HG02870 (cell line): ENCODE measurements around the gene RASD1.

ENCODE experiments used
- ATAC-seq: cut with Tn5 transposase; IDR thresholded peaks from one replicate; pipeline ENCODE4 v1.9.1; 2021; ENCODE audit warnings: mild to moderate bottlenecking, moderate library complexity; ENCODE audit not compliant: unreplicated experiment

RASD1 gene

DNA sequence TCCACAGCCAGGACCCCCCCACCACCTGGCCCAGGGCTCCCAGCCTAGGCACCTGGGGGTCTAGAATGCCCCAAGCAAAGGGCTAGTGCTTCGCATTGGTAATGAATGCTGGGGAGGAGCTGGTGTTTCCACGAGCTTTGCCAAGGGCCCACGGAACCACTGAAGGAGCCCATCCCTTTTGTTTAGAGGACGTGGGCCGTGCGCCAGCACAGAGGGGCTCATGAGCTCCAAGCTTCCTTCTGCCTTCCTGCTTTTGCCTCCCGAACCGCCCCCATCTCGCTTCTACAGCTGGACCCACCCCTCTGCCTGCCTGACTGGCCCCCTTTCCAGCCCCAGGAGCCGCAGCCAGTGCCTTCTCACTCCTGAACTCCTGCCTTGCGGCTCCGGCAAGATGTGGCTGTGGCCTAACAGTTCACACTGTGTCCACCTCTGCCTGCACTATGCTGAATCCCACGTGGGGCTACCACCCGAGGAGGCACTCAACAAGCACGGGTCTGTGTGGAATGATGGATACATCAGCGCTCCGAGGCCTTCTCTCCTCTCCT lies 31.8 kb upstream of the RASD1 start:
- ATAC-seq, result no peak

GRCh38 chr17:17527534-17527933 lies 31.3 kb upstream of the RASD1 start:
- ATAC-seq, result no peak

- ATAC-seq, result no peak
Observed at GRCh38 chr17:17526369-17526768, 30.2 kb upstream of the RASD1 start.

DNA sequence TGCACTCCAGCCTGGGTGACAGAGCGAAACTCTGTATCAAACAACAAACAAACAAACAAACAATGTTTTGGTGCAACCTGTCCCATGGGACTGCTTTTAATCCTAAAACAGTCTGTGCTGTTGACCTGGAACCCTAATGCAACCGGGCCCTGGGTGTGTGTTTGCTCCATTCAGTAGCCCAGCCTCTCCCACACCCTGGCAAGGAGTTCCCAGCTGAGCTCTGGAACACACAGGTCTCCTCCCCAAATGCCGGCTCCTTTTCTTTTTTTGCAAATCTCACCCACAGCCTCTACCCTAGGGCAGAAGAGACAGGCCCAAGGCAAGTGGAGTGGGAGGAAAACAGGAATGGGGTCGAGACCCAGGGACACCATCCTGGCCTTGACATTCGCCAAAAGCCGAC lies 29.8 kb upstream of the RASD1 start:
- ATAC-seq, result no peak

- no peak for ATAC-seq
Observed at GRCh38 chr17:17525311-17525710, 29.1 kb upstream of the RASD1 start.

DNA sequence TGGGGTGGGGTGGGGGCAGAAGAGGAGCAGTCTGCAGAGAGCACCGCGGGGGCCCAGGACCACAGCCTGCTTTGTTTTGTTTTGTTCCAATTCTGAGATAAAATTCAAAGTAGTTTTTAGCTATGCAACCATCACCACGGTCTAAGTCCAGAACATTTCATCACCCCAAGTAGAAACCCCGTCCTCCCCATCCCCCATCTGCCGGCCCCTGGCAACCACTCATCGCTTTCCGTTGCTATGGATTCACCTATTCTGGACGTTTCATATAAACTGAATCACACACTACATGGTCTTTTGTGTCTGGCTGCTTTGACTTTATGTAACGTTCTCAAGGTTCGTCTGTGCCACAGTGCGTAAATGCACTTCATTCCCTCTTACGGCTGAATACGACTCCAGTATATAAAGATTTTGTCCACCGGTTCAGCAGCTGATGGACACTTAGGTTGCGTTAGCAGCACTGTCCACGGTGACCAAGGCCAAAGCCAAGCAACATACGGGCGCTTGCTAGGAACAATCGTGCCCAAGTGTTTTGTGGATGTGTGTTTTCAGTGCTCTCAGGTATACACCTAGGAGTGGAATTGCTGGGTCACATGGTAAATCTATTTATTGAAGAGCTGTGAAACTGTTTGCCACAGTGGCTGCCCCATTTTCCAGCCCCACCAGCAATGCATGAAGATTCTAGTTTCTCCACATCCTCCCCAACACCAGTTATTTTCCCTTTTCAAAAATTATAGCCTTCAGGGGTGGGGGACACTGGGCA lies 27.7 kb upstream of the RASD1 start:
- ATAC-seq, result no peak

DNA sequence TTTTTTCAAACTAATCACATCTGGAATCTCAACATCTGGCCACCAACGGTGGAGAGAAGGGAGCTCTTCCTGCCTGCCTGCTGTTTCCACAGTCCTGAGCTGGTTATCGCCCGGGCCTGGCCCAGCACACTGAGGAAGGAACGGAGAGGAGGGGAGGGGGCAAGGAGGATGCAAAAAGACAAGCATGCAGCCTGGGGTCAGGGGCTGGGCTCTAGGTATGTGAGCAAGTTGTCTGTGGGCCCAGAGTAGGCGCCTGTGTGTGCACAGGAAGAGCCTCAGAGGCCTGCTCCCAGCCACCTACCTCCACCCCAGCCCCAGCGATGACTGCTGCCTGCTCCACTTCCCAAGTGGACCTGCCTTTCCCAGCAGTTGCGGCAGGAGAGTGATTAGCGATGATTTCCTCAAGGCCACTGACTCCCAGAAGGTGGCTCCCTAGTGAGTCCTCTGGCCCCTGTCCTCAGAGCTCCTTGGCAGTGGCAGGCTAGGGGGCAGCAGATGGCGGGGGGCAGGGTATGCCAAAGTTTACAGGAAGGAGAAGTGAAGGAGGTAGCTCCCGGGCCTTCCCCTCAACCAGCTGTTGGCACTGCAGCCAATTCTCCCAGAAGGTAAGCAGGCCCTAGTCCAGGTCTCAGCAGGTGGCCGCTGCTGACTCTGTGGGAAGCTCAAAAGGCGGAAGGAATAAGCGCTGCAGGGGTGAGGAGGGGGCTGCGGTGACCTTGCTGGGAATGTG lies 27.0 kb upstream of the RASD1 start:
- no peak for ATAC-seq

GRCh38 chr17:17520599-17521232 lies 24.5 kb upstream of the RASD1 start:
- no peak for ATAC-seq

GRCh38 chr17:17519886-17520285 lies 23.7 kb upstream of the RASD1 start:
- ATAC-seq, result no peak

DNA sequence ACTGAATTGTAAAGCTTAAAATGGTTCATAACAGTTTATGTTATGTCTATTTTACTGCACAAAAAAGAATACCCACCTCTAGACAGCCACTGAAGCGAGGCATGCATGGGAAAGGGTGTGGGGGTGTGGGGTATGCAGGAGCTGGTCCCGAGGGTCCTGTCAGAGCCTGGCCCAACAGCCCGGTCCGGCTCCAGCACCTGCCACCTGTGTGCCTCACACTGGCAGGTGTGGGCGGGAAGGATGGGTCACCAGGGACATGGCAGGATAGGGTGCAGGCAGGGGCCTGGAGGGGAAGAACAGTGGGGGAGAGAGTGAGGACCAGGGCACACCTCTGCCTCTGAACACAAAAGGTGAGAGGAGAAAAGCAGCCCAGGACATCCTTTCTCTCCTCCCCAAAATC lies 22.8 kb upstream of the RASD1 start:
- ATAC-seq, result no peak

- ATAC-seq, result no peak
Observed at GRCh38 chr17:17518014-17518413, 21.8 kb upstream of the RASD1 start.

- no peak for ATAC-seq
Observed at GRCh38 chr17:17516941-17517720, 20.9 kb upstream of the RASD1 start.

DNA sequence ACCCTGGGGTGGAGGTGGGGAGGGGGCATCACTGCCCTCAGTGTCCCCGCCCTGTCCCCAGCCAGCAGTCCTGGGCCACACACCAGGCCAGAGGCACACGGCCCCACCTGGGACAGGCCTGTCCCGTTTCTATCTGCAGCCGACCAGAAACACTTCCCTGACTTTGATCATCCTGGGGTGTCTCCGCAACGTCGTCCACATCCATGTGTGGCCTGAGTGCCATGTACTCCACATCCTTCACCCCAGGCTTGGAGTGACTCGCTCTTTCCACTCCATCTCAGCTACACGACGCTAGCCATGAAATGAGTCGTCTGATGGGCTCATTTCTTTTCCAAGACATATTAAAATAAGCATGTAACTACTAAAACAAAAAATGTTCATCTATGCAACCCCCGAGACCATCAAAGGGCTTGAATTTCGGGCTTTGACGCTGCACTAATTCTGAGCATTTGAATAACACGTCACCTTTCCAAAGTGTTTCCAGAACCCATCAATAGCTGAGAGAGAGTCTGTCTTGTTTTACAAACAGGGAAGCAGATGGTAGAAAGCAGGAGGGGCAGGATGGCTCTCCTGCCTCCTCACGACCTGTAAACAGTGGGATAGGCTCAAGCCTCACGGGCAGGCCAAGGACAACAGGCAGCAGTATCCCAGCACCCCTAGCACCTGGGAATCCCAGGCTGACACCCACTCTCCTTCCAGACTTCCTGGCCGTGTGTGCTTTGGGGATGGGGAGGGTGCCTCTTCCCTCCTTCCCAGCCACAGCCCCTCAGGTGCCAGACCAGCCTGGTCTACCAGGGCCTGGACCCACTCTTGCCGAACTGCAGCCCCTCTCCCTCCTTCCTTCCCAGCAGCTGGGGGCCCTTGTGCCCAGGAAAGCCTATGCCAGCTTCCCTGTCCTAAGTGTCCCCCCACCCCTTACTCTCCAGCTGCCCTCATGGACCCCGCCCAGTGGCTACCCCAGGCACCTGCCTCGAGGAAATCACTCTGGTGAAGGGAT lies 20.0 kb upstream of the RASD1 start:
- ATAC-seq, result no peak

- ATAC-seq, result no peak
Observed at GRCh38 chr17:17514993-17515933, 19.1 kb upstream of the RASD1 start.

DNA sequence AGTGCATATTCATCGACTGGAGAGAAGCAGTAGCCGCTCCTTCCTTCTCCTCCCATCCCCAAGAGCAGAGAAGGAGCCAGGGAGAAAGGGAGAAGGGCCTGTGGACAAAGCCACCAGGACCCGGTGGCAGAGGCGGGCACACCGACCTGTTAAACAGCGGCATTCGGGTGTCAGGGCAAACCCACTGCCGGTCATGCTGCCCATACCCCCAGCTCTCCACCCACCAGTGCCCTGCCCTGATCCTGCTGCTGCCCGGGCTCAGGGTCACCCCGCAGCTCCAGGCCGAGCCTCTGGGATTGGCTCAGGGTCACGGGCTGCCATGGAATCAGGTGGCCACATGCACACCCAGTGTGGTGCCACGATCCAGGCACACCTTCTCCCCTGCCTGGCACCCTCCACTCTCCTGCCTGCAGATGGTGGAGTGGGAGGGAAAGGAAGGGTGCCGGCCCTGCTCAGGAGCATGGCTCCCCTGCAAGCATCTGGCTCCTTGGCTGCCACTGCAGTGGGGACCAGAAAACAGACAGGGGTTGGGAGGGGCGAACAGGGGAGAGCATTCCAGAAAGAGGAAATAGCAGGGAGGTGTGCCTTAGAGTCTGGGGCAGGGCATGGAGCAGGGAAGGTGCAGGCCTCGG lies 18.3 kb upstream of the RASD1 start:
- ATAC-seq, result no peak

DNA sequence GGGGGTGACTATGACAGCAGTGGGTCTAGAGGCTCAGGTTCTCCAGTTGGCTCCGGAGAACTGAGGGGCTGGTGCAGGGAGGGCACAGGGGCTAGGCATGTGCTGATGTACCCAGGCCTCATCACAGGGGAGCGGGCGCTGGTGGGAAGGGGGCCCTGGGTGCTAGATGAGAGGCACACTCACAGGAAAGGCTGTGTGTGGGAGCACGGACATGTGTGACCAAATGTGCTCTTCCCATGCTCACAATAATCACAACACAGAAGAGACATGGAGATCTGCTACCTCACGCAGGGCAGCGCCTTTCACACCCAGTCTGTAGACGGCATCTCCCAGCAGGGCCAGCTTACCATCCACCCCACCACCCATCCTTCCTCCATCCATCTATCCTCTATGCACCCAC lies 17.4 kb upstream of the RASD1 start:
- ATAC-seq, result no peak

GRCh38 chr17:17512866-17513265 lies 16.7 kb upstream of the RASD1 start:
- no peak for ATAC-seq
